Fibroblast of pulmonary artery (primary cell): ENCODE measurements around the gene CDK19.
"Not testable (repeated sequence)": the region's sequence is repeated elsewhere in the genome, so short reads cannot be mapped to it uniquely, and the experiment has no call there.

Source experiments
- DNase-seq: peaks from one replicate; pipeline ENCODE4 v3.0.0-alpha.2; 2010; ENCODE audit warnings: low read depth
- H3K4me3 ChIP-seq: replicated peaks from 2 replicates; pipeline ENCODE4 v1.5.1; 2011; ENCODE audit warnings: low read depth, mild to moderate bottlenecking, control low read depth, low read length, moderate library complexity
- TF ChIP-seq, protein P1 (sequence below): IDR thresholded peaks from 2 replicates; pipeline ENCODE4 v1.5.1; 2011; ENCODE audit warnings: mild to moderate bottlenecking, control low read depth, low read length, inconsistent platforms; ENCODE audit errors: missing control alignments

Gene CDK19

DNA sequence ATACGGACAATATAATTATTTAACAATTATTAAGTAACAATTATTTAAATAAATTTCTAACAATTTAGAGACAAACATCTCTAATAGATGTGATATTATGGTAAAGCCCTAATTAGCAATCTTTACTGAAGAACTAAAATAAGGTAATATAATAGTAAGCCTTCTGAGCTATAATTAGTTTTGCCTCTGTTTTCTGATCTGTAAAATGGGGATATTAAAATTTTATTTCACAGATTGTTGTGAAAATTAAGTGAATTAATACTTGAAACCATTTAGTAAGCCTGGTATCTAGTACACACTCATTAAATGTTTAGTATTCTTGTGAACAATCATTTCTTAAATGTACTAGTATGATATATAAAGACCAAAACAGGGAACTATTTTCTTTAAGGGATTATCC, 70.3 kb downstream of the CDK19 start:
- TF ChIP-seq, protein P1, sequence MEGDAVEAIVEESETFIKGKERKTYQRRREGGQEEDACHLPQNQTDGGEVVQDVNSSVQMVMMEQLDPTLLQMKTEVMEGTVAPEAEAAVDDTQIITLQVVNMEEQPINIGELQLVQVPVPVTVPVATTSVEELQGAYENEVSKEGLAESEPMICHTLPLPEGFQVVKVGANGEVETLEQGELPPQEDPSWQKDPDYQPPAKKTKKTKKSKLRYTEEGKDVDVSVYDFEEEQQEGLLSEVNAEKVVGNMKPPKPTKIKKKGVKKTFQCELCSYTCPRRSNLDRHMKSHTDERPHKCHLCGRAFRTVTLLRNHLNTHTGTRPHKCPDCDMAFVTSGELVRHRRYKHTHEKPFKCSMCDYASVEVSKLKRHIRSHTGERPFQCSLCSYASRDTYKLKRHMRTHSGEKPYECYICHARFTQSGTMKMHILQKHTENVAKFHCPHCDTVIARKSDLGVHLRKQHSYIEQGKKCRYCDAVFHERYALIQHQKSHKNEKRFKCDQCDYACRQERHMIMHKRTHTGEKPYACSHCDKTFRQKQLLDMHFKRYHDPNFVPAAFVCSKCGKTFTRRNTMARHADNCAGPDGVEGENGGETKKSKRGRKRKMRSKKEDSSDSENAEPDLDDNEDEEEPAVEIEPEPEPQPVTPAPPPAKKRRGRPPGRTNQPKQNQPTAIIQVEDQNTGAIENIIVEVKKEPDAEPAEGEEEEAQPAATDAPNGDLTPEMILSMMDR: no peak
- no peak for DNase-seq

GRCh38 chr6:110742552-110742951, 72.7 kb downstream of the CDK19 start:
- DNase-seq, H3K4me3 ChIP-seq: not testable (repeated sequence)

More for the DNA sequence above, 70.3 kb downstream of the CDK19 start:
- no peak overlapping the region for H3K4me3 ChIP-seq

DNA sequence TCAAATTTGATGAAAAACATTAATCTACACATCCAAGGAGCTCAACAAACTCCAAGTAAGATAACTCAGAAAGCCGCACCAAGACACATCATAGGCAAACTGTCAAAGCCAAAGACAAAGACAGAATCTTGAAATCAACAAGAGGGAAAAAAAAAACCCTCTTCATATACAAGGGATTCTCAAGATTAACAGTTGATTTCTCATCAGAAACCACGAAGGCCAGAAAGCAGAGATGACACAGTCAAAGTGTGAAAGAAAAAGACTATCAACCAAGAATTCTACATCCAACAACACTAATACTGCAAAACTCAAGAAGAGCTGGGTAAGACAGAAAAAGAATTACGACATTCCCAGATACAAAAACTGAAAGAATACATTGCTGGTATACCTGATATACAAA, 73.8 kb downstream of the CDK19 start:
- TF ChIP-seq, protein P1: no peak
- DNase-seq: no peak
- no peak overlapping the region for H3K4me3 ChIP-seq

GRCh38 chr6:110738899-110739365, 76.3 kb downstream of the CDK19 start:
- no peak overlapping the region for H3K4me3 ChIP-seq
- TF ChIP-seq, protein P1: no peak
- no peak for DNase-seq

DNA sequence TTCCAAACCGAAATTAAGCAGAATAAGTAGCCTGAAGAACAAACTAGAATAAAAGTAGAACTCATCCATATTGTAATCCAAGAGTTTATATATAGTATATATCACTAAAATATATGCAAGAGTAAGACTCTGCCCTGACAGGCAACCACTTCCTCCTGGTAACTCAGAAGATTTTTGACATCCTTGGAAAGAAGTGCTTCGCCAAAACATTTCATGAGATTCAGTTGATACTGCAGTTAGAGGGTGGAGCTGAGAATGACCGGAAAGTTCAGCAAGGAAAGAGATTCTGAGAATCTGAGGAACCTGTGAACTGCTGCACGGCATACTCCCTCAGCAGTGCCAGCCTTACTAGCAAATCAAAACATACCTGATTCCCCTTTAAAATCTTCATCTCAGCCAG, 79.6 kb downstream of the CDK19 start:
- H3K4me3 ChIP-seq: no peak overlapping the region
- DNase-seq: no peak
- TF ChIP-seq, protein P1: no peak

DNA sequence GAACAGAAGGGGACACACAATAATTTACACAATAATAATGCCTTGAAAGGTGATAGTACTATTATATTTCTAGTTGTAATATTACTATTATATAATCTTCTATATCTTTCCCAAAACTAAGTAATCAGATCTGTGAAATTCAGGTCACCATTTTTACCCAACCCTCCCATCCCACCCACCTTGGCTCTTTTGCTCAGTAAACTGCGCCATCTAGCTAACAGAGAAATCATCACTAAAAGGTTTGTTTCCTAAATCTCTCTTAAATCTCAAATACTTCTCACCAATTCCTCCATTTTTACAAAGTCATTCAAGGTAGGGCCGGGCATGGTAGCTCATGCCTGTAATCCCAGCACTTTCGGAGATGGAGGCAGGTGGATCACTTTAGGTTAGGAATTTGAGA, 83.4 kb downstream of the CDK19 start:
- no peak for DNase-seq
- no peak overlapping the region for H3K4me3 ChIP-seq
- TF ChIP-seq, protein P1: no peak

- no peak overlapping the region for H3K4me3 ChIP-seq
- DNase-seq: no peak
- TF ChIP-seq, protein P1: no peak
These were observed 84.1 kb downstream of the CDK19 start for GRCh38 chr6:110731196-110731595.
